NCI-H2081 treated with DMSO at 0.1 percent for 48 hours (cell line): ENCODE data around the gene SCPEP1.
A peak's percentile ranks its signal among the peaks of the same experiment; 100 is the strongest.

Experiments used
- DNase-seq: peaks from one replicate; lab custom pipeline; 2025; lab: John Stamatoyannopoulos, UW

The SCPEP1 gene

GRCh38 chr17:57040571-57040970 is 62.6 kb downstream of the SCPEP1 start:
- no peak for DNase-seq

- no peak for DNase-seq
Measured at GRCh38 chr17:57043276-57043675, 65.3 kb downstream of the SCPEP1 start.

GRCh38 chr17:57044976-57045867 is 67.3 kb downstream of the SCPEP1 start:
- no peak for DNase-seq

GRCh38 chr17:57045868-57046704 is 68.2 kb downstream of the SCPEP1 start:
- no peak for DNase-seq

GRCh38 chr17:57046749-57047148 is 68.8 kb downstream of the SCPEP1 start:
- DNase-seq = no peak

GRCh38 chr17:57048096-57048495 is 70.2 kb downstream of the SCPEP1 start:
- DNase-seq = no peak

- DNase-seq = no peak
Measured at GRCh38 chr17:57050306-57050705, 72.4 kb downstream of the SCPEP1 start.

- DNase-seq = peak; percentile 19
Measured at GRCh38 chr17:57051886-57052361, 74.0 kb downstream of the SCPEP1 start.
